GM21447 (cell line): ENCODE data around the gene MRFAP1.
"Not testable (repeated sequence)": the region's sequence is repeated elsewhere in the genome, so short reads cannot be mapped to it uniquely, and the experiment has no call there.

Source experiments
- ATAC-seq: cut with Tn5 transposase; IDR thresholded peaks from one replicate; pipeline ENCODE4 v1.9.1; 2021; ENCODE audit not compliant: unreplicated experiment

MRFAP1 gene

DNA sequence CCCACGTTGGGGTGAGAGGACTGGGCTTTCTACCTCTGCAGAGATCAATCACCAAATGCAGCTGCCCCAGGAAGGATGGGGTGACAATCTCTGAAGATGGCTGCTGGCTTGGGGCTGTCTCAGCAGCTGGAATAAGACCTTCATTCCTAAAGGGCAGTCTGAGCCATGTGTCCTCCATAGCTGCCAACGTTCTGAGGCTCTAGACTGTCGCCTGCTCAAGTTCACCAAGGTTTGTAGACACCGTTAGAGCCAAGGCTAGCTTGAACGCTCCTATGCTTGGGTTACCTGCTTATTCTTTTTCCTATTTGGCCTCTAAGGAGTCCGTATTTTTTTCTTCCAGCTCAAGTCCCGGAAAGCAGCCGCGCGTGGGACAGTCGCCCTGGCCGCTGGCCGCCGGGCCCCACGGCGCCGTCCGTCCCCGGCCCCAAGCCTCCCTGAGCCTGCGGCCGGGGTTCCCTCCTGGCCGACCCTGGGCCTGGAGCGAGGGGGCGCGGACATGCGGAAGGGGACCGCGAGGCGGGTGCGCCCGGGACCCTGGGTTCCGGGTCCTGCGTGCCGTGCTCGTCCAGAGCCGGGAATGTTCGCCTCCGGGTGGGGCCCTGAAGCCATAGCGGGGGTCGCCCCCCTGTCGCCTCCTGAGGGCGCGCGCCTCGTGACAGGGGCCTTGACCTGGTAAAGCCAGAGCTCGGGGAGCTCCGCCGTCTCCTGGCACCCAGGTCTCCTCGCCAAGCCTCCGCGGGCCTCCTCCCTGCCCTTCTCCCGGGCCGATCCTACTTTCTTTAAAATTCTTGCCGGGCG, 23.3 kb downstream of the MRFAP1 start:
- no peak for ATAC-seq

GRCh38 chr4:6665320-6665654, 24.8 kb downstream of the MRFAP1 start:
- ATAC-seq, result no peak

GRCh38 chr4:6668391-6668790, 27.9 kb downstream of the MRFAP1 start:
- ATAC-seq, result no peak

- no peak for ATAC-seq
Measured at GRCh38 chr4:6671648-6672047, 31.2 kb downstream of the MRFAP1 start.

DNA sequence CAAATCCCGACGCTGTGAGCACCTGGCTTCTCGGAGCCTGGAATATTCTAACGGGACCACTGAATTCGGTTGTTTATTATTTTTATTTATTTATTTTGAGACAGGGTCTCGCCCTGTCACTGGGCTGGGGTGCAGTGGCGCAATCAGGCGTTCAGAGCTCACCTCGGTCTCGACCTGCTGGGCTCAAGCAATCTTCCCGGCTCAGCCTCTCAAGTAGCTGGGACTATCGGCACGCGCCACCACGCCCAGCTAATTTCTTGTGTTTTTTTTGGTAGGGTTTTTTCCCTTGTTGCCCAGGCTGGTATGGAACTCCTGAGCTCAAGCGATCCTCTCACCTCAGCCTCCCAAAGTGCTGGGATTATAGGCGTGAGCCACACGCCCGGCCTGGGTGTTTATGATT, 31.6 kb downstream of the MRFAP1 start:
- no peak for ATAC-seq

DNA sequence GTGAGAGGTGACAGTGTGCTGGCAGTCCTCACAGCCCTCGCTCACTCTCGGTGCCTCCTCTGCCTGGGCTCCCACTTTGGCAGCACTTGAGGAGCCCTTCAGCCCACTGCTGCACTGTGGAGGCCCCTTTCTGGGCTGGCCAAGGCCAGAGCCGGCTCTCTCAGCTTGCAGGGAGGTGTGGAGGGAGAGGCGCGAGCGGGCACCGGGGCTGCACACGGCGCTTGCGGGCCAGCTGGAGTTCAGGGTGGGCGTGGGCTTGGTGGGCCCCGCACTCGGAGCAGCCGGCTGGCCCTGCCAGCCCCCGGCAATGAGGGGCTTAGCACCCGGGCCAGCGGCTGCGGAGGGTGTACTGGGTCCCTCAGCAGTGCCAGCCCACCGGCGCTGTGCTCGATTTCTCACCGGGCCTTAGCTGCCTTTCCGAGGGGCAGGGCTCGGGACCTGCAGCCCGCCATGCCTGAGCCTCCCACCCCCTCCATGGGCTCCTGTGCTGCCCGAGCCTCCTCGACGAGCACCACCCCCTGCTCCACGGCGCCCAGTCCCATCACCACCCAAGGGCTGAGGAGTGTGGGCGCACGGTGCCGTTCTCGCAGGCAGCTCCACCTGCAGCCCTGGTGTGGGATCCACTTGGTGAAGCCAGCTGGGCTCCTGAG, 32.2 kb downstream of the MRFAP1 start:
- ATAC-seq, result not testable (repeated sequence)

- ATAC-seq, result not testable (repeated sequence)
Measured at GRCh38 chr4:6673191-6673659, 32.7 kb downstream of the MRFAP1 start.

DNA sequence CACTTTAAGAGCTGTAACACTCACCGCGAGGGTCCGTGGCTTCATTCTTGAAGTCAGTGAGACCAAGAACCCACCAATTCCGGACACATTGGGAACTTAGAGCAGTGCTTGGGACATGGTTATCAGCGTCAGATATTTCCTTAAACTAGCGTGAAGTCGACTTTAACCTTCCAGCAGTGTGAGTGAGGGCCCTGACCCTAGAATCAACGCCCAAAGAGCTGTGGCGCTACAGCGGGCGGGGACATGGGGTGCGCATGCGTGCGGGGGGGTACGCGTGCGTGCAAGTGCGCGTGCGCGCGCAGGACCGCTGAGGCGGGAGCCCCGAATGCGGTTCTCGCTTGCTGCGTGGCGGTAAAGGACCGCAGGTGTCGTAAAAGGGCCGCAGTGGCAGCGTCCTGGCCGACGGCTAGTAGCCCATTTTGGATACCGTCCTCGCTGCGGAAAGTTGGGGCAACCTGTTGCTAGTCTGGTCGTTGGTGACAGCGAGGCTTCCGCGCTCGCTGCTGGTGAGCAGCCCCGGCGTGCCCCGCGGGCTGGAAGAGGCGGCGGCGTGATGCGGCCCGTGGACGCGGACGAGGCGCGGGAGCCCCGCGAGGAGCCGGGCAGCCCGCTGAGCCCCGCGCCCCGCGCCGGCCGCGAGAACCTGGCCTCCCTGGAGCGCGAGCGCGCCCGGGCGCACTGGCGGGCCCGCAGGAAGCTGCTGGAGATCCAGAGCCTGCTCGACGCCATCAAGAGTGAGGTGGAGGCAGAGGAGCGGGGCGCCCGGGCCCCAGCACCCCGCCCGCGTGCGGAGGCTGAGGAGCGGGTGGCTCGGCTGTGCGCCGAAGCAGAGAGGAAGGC, 33.4 kb downstream of the MRFAP1 start:
- ATAC-seq, result peak; percentile 69

- ATAC-seq, result peak; percentile 45
Measured at GRCh38 chr4:6674500-6675149, 34.1 kb downstream of the MRFAP1 start.

GRCh38 chr4:6676722-6677558, 36.5 kb downstream of the MRFAP1 start:
- no peak for ATAC-seq

- no peak for ATAC-seq
Measured at GRCh38 chr4:6680372-6681034, 40.0 kb downstream of the MRFAP1 start.

- ATAC-seq, result no peak
Measured at GRCh38 chr4:6681191-6681590, 40.7 kb downstream of the MRFAP1 start.

DNA sequence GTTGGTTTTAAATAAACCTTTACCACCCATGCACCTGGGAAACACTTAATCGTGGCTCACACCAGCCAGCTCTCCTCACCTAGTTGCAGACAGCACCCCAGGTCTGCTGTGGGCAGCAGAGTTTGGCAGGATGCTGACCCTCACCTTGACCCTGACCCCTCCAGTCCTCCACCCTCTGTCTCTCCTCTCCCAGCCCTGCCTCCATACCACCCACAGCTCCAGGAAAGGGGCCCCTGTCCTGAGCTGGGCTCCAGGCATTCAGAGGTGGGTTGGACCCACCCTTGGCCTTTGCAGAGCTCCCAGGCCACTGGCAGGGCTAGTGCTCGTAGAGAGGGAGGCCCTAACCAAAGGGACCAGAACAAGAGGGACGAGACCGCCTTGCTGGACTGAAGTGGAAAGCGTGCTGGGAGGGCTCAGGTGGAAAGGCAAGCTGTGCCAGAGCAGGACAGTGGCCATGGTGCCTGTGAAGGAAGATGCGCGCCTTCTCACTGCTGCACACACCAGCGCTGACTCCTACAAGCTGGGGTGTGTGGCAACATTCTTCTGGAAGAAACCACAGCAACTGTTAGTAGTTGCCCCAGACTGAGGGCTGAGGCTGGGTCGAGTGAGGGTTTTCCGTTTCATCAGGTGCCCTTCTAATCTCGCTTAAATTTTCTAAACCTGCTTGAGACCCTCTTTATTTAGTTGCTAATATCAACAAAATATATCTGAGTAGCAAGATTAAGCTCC, 42.5 kb downstream of the MRFAP1 start:
- no peak for ATAC-seq

DNA sequence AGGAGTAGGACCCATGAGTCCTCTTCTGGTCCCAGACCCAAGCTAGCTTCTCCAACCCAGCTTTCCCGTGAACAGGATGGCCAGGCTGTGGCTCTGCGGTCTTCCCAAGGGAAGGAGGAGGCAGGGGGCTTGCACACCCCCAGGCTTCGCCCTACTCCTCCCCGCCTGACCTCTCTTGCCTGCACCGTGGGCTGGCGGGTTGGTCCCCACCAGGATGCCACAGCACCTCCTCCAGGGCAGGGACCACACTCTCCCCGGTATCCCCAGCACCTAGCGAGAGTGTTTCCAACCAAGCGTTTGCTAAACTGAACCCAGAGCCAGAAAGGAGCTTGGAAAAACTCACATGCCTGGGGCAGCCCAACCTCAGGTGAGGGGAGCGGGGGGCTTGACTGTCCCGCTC, 44.2 kb downstream of the MRFAP1 start:
- no peak for ATAC-seq

DNA sequence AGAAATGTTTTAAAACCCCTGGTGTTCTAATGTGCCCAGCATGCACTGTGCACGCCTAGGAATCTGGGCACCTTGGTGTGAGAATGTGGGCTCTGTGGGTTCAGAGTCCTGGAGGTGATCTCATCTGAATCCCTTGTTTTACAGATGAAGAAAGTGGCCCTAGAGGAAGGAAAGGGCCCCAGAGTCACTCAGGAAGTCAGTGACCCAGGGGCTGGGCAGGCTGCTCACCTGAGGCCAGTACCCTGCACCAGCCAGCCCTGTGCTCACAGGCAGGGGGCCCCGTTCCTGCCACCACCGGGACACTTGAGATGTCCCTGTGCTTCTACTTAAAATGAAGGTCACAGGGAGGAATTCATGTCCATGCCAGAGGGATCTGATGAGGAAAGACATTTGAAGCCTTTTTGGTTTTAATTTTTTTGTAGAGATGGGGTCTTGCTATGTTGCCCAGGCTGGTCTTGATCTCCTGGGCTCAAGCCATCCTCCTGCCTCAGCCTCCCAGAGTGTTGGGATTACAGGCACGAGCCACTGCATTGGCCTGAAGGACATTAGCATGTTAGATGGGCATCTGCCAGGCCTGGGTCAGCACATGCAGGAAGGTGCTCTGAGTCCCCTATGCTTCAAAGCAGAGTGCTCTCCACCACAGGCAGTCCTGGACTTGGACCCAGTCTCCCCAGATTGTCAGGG, 45.8 kb downstream of the MRFAP1 start:
- no peak for ATAC-seq

DNA sequence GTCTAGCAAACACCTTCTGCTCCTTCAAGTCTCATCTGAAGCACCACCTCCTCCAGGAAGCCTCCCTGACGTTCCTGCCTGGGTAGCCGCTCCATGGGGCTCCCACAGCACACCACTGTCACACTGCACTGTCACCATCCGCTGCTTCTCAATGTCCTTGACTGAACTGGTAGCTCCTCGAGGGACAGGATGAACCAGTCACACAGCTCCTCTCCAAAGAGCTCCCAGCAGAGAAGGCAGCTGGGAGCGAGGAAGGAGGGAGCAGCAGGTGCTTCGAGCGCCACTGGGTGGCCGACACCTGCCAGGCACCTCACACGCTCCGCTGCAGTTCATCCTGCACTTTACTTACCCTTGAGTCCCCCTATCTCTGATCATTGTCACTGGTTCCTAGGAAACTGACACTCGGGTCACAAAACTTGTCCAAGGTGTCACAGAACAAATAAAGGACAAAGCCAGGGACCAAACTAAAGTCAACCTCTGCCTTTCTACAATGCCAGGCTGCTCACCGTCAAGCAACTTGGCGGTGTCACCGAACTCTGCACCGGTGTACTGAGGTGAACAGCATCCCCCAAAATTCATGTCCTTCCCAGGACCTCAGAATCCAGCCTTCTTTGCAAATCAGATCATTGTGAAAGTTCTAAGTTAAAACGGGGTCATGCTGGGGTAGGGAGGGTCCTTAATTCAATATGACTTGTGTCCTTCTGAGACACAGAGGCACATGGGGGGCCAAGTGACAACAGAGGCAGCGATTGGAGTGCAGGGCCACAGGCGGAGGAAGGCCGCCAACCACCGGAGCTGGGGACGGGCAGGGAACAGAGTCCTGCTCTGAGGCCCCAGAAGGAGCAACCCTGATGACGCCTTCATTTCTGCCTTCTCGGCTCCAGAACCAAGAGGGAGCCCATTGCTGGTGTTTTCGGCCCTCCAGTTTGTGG, 47.7 kb downstream of the MRFAP1 start:
- ATAC-seq, result no peak

DNA sequence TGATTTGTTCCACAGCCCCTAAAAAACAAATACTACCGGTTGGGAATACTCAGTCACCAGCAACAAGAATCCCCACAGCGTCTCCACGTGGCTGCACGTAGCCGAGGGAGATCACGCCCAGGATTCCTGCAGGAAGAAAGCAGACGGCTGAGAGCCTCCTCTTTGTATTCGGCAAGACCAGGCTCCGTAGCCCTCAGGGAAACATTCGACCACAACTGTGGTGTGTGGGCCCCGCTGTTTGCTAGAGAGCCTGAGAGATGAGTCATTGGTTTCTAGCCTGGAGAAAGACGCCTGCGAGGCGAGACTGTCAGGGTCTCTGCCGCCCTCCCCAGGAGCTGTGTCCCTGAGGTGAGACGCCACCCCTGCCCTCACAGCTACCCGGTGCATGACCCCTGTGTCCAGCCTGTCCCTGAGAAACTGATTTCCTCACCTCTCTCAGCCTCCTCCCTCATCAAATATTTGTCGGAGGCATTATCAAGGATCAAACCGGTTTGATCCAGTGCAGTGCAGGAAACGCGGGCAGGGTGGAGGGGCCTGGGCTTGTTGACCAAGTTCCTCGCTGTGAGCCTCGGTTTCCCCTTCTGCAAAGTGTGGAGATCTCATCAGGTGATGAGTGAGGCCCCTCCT, 48.5 kb downstream of the MRFAP1 start:
- ATAC-seq, result peak; percentile 93
